GM18520 (cell line): ENCODE data around the gene DPH3.

Experiments
- ATAC-seq: cut with Tn5 transposase; IDR thresholded peaks from one replicate; pipeline ENCODE4 v1.9.1; 2021; ENCODE audit not compliant: unreplicated experiment

Gene DPH3

GRCh38 chr3:16294844-16295243 lies 30.1 kb upstream of the DPH3 start:
- no peak for ATAC-seq

DNA sequence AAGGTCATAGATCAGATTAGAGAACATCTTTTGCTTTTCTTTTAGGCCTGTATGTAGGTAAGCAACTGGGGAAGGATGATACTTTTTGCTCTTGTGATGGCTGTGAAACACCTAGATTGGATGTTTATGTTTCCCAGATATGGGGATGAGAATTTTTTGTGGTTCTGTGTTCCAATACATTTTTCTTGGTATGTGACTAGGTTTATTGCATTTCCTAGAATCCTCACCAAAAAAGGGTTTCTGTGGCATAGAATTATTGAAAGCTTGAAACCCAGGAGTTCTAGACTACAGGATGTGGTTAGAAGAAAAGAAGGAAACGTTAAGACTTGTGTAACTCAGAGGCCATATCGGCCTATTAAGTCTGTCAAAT lies 26.1 kb upstream of the DPH3 start:
- no peak for ATAC-seq

GRCh38 chr3:16290007-16290826 lies 25.5 kb upstream of the DPH3 start:
- no peak for ATAC-seq

DNA sequence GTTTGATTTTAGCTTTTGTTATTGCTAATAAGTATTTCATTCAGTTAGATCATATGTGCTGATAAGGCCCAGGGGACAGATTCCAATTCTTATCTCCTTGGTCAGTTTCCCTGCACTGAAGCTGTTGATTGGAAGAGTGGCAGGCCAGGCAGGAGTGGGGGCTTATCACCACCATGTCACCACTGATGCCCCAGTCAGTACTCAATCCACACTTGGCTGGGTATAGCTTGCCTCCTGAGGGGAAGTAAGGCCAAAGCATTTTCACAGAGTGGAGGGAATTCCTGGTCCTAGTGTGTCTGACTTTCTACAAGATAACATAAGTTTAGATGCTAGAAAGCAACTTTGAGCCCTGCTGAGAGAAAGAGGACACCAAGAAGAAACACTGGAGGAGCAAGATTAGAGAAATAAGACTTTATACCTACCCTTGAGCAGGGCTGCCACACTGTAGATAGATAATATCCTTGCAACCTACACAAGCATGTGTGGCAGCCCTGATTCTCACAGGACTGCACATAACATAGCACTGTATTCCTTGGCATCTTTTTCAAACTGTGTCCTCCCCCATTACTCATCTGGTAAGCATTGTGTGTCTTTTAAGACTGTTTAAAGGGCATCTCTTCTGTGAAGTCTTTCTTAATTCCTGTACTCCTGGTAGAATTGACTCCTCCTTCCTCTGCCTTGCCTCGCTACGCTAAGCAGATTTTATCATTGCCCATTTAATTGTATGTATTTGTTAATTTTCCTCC lies 24.6 kb upstream of the DPH3 start:
- ATAC-seq, result no peak

DNA sequence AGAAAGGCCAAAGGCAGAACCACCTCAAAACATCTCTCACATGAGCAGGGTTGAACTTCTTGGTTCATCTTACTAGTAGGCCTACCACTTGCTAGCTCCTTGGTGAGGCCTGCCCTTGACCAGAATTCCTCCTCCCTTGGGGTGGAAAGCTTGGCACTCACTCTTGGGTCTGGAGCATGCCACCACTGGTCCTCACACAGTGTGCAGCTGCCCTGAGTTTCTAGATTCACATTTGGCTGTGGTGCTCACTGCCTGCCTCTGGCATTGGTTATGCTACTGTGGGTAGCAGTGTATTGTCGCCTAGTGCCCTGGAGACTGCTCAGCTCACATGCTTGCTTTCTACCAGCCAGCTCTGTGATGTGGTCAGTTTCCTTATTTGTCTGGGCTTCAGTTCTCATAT lies 23.9 kb upstream of the DPH3 start:
- ATAC-seq, result no peak

DNA sequence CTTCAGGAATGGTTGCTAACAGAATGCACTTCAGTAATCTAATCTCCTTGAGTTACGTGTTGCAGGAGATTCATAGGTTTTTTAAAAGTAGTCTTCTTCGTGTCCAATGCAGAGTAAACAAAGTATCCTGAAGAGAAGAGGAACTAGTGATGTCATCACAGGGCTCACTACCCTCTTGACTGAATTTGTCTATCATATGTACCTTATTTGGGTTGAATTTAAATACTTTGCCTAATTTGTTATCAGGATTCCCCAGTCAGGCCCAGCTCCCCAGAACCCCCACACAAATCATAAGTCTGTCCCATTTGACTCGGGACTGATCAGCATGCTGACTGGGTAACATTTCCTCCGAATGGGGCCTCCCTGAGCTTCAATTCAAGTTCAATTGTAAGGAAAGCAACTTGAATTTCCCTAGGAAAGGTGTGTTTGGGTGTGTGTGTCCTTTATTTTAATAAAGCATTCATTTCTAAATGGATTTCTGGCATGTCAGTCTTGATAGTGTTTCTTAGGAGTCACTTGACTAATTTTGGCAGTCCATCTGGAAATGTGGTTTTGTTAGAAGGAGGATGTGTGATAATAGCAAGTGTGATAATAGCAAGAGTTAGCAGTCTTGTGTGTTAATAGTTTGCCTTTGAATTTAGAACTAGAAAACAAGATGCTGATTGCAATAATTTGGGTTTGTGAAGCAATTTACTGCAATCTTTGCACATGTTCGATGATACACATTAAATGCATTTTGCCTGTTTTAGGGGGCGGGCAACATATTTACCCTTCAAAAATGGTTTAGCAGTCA lies 22.2 kb upstream of the DPH3 start:
- ATAC-seq, result no peak

DNA sequence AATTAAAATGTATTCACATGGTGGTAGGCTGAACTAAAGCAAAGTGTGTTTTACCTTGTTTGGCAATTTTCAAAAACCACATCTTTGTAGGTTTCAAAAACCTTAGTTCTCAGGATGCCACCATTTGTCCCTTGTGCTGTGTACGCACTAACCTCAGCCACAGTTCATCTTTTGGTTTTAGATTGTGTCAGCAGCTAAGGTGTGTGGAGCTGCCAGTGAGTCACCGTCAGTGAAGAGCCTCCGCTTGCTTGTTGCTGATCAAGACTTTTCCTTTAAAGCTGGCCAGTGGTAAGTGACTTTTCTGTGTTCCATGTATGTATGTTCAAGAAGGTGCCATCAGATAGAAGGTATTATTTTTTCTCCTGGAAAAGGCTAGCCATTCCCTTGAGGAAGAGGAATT lies 21.4 kb upstream of the DPH3 start:
- ATAC-seq, result peak; percentile 64

GRCh38 chr3:16284633-16285032 lies 19.9 kb upstream of the DPH3 start:
- no peak for ATAC-seq

DNA sequence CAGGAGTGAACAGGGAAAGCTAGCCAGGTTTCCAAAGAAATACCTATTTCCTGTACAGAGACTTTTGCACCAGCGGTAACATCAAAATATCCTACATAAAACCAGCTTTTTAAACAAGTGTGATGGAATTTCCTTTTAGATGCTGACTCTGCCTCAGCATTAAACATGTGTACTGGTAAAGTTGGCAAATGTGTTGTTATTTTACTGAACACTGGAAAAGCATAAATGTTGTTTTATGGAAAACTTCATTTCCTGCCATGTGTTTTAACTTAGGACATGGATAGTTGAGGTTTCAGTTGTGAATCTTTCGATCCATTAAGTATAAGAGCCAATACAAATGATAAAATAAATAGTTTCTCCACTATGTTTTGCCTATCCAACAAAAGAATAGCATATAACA lies 15.9 kb upstream of the DPH3 start:
- ATAC-seq, result no peak

DNA sequence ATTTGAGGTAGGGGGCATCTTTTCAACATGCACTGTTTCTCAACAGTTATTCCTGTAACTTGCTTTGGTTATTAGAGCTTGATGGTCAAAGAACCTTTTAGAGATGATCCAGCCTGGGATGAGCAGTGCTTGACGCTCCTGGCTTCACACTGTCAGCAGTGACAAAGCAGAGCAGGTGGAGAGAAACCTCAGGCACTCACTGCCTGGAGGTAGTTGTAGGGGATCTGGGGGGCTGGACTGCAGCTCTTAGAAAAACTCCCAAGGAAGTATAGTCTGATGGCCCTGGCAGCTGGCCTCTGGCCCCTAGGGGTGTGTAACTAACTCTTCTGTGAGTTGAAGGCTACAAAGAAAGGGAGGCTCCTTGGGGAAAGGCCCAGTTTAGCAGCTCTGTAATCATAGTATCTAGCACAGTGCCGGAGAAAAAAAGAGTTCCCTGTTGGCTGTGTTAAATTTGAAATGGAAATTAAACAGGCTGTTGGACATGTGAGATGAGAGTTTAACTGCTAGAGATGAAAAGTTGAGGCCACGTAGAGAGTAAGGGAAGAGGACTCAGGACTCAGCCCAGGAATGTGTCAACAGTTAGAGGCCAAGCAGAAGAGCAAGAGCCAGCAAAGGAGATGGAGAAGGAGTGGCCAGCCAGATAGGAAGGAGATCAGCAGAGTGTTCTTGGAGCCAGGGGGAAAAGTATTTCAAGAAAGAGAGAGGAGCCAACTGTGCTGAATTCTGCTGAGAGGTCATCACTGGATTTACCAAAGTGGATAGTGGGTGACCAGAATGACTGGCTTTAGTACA lies 14.5 kb upstream of the DPH3 start:
- ATAC-seq, result no peak

DNA sequence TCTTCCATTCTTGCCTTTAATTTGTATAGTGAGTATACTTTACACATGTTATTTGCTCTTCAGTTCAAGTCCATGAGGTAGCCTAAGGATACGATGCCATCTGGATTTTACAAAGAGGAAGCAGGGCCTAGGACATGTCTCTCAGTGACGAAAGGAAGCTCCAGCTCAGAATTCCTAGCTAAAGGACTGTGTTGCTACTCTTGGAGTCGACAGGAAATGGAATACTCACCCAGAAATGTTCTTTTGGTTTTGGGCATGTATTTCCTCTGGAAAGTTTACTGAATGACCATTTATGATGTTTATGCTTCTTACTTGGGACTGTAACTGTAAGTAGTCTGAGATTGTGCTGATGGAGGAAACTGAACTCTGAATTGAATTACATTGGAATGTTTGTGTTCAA lies 12.7 kb upstream of the DPH3 start:
- no peak for ATAC-seq

DNA sequence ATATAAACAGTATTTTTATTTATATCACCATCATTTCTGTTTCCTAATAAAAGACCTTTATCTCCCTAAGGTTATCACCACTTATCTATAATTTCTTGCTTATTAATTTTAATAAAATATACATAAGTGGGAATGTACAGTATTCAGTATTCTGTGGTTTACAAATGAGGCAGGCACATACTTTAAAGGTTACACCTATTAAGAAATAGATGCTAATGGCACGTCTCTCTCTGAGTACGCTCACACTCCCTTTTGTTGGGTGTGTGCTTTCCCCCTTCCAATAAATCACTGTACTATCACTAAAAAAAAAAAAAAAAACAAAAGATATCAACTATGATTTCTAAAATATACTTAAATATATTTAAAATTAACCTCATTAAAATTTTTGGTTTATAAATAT lies 9.1 kb upstream of the DPH3 start:
- no peak for ATAC-seq

- no peak for ATAC-seq
Measured at GRCh38 chr3:16272588-16272987, 7.8 kb upstream of the DPH3 start.

GRCh38 chr3:16270855-16271254 lies 6.1 kb upstream of the DPH3 start:
- no peak for ATAC-seq

GRCh38 chr3:16266714-16267113 lies 2.0 kb upstream of the DPH3 start:
- no peak for ATAC-seq

DNA sequence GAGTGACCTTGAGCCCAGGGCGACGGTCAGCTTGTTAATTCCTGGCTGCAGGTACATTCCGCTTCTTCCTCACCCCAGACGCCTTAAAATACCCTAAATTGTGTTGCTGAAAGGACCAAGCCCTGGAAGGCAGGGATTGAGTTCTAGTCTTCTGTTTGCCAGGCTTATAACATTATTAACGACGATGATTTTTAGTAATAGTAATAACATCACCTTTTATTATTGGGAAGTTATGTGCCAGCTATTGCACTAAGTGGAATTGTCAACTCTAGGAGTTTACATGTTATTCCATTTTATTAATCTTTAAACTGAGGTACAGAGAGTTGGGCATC lies 678 bp upstream of the DPH3 start:
- ATAC-seq, result no peak

GRCh38 chr3:16264174-16264707 lies 502 bp downstream of the DPH3 start:
- no peak for ATAC-seq

- no peak for ATAC-seq
Measured at GRCh38 chr3:16262174-16262573, 2.6 kb downstream of the DPH3 start.

GRCh38 chr3:16260046-16260445 lies 4.7 kb downstream of the DPH3 start:
- no peak for ATAC-seq

DNA sequence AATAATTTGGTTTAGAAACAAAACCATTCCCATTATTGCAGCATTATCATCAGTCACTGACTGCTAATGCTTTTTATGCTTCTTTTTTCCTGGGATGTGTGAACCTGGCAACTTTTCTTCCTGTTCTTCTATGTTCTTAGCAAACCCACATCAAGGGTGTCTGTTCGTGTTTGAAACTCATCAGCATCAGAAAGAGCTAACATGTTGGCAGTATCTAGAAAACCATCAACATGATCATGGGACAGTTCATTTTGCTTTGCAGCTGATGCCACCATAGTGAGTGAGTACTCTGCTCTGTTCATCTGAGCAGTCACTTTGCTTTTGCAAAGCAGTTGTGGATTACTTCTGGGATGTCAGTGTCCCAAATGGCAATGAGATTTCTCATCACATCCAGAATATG lies 5.9 kb downstream of the DPH3 start:
- ATAC-seq, result no peak

DNA sequence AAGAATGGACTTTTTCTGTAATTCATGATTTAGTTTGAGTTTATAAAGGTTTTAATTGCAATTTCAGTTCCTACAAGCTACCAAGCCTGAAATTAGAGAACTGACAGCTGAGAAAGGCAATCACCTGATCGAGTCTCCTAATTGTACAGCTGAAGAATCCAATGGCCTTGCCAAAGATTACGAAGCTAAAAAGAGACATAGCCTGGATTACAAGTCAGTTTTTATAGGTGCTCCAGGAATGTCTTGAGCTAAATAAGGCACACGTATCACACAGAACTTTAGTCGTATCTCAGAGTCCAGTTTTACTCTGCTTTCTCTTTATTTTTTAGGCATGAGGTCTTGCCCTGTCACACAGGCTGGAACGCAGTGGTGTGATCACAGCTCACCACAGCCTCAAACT lies 6.6 kb downstream of the DPH3 start:
- ATAC-seq, result no peak
